VCaP (cell line): ENCODE measurements around the gene FOXP2.
A peak's percentile ranks its signal among the peaks of the same experiment; 100 is the strongest.

Experiments
- H3K27ac ChIP-seq: fragments of 450-650 bp; 2 replicates; pipeline ENCODE4 v1.5.1; 2017
- CTCF ChIP-seq: fragments of 450-650 bp; conservative IDR thresholded peaks from 2 replicates; pipeline ENCODE4 v1.5.1; 2017; ENCODE audit warnings: mild to moderate bottlenecking, moderate library complexity

Gene FOXP2

GRCh38 chr7:114415064-114415989 lies 712 bp downstream of the FOXP2 start:
- no peak overlapping the region for H3K27ac ChIP-seq
- TF ChIP-seq CTCF = no peak

DNA sequence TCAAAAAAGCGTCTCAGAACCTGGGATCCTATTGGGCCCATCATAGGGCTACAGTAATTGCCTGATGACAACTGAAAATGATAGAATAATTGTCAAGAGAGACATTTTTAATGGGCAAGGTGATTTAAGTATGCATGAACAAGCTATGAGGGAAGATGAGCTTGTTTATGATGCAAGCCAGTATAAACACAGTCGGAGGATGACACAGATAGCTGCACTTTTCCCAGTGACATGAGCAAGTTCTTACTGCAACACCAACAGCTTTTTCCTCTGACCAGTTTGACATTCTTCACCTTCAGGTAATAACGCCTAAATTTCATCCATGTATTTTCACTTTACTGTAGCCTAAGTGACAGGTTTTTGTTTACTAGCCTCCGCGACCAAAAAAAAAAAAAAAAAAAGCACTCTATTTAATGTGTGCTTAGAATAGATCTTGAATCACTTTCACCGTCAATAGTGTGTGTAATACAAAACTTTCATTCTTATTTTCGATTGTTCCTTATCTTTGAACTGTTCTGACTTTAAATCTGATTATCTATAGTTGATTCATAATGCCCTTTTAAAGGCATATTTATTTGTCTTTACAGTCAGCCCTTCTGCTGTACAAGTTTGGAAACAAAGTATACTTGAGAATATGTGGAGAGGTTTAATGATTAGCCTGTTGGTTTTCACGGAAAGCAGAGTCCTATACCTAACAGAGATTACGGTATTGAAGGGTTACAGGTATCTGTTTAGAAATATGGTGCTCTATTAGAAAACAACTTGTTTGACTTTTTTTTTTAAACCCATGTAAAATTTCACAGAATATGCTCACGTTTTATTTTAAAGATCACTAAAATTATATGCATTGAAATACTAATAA lies 1.7 kb downstream of the FOXP2 start:
- no peak for TF ChIP-seq CTCF
- H3K27ac ChIP-seq = no peak overlapping the region

DNA sequence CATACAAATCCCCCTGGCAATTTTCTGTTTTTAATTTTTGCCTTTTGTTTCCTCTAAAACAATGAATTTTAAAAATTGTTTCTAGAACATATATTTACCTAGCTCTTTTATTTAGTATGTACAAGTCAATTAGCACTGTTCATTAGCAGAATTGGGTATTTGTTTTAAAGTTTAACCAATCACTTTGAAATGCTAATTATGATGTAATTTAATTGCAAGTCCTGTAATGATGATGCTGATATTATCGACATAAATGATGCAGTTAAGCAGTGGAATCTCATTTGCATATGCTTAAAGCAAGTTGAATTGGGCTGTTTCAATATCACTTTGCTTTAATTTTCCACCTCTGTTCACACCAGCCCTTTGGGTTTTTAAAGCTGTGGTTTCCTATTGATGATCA lies 2.7 kb downstream of the FOXP2 start:
- H3K27ac ChIP-seq = no peak overlapping the region
- no peak for TF ChIP-seq CTCF

DNA sequence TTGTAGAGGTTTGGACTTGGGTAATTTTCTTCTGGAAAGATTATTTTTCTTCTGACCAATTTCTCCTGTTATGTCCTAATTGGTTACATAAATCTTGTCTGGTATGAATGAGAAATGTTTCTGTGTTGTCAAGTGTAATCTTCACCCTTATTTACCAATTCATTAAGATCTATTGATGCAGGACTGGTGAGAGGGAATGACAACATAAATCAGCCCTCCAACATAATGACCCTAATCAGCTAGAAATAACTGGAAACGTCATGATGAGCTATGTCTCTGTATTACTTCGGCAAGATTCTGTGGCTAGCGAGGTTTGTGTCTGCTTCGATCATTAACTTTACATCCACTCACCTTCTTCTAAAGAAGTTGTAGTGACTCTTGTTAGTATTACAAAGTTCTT lies 3.5 kb downstream of the FOXP2 start:
- TF ChIP-seq CTCF = no peak
- H3K27ac ChIP-seq = no peak overlapping the region

- H3K27ac ChIP-seq = no peak overlapping the region
- TF ChIP-seq CTCF = no peak
These were observed 5.0 kb downstream of the FOXP2 start for GRCh38 chr7:114419441-114420272.

GRCh38 chr7:114422507-114423501 lies 8.2 kb downstream of the FOXP2 start:
- TF ChIP-seq CTCF = peak; percentile 70
- H3K27ac ChIP-seq = no peak overlapping the region
